Osteoblast (primary cell): Measurements from ENCODE around the gene ANK3. TPM values are rescaled to one million over a fixed set of nuclear protein-coding genes. Genes with fewer than 3 reads are reported as not detected.

Experiments used
- DNase-seq: peaks from one replicate; pipeline ENCODE4 v3.0.0; 2011; ENCODE audit warnings: low spot score, mixed read lengths; ENCODE audit not compliant: insufficient read length; ENCODE audit errors: missing footprints
- H2AFZ ChIP-seq: 2 replicates; pipeline ENCODE4 v1.6.0; 2011; ENCODE audit warnings: mild to moderate bottlenecking, low read length
- H3K27ac ChIP-seq: 2 replicates; pipeline ENCODE4 v1.5.1; 2011; ENCODE audit warnings: mild to moderate bottlenecking, low read depth, low read length, moderate library complexity
- H3K27me3 ChIP-seq: 2 replicates; pipeline ENCODE4 v1.6.0; 2012; ENCODE audit warnings: mild to moderate bottlenecking, control low read depth, inconsistent platforms, low read length, moderate library complexity; ENCODE audit not compliant: insufficient read depth
- H3K36me3 ChIP-seq: 2 replicates; pipeline ENCODE4 v1.5.1; 2011; ENCODE audit warnings: mild to moderate bottlenecking, low read length, control low read depth, moderate library complexity; ENCODE audit not compliant: insufficient read depth
- H3K4me1 ChIP-seq: 2 replicates; pipeline ENCODE4 v1.5.1; 2011; ENCODE audit warnings: mild to moderate bottlenecking, low read length, control low read depth, moderate library complexity; ENCODE audit not compliant: insufficient read depth
- H3K4me2 ChIP-seq: 2 replicates; pipeline ENCODE4 v1.6.0; 2011; ENCODE audit warnings: mild to moderate bottlenecking, low read length; ENCODE audit not compliant: insufficient read depth
- H3K4me3 ChIP-seq: fragments of 200-600 bp; sonication (generic); 3 replicates; pipeline ENCODE4 v1.5.1; 2012; ENCODE audit warnings: mild to moderate bottlenecking, low read length, inconsistent platforms; ENCODE audit not compliant: insufficient read depth
- H3K79me2 ChIP-seq: 2 replicates; pipeline ENCODE4 v1.6.0; 2012; ENCODE audit warnings: mild to moderate bottlenecking, low read length, control low read depth, inconsistent platforms; ENCODE audit not compliant: insufficient read depth
- H3K9me3 ChIP-seq: 2 replicates; pipeline ENCODE4 v1.5.1; 2011; ENCODE audit warnings: low read depth, low read length, control low read depth
- H4K20me1 ChIP-seq: 2 replicates; pipeline ENCODE4 v1.6.0; 2012; ENCODE audit warnings: mild to moderate bottlenecking, low read length, control low read depth; ENCODE audit not compliant: insufficient read depth
- CTCF ChIP-seq: IDR thresholded peaks from 2 replicates; pipeline ENCODE4 v1.5.1; 2011; ENCODE audit warnings: mild to moderate bottlenecking, low read depth, low read length, moderate library complexity; ENCODE audit errors: extremely low read depth
- total RNA-seq: library from RNA; depleted of rRNA; stranded (reverse); fragments of >200 nt; gene quantifications from 2 replicates; pipeline ENCODE4 v1.2.3, GENCODE V29; 2012

Gene ANK3
- total RNA-seq, 1 donor = 44.5 TPM

GRCh38 chr10:60385399-60385738 lies 4.3 kb downstream of the ANK3 start:
- Histone ChIP-seq H3K4me2 (peak overlapping the region; percentile 57), H2AFZ (peak overlapping the region; percentile 45)

GRCh38 chr10:60384708-60385398 lies 4.8 kb downstream of the ANK3 start:
- H3K4me3 ChIP-seq = peak overlapping the region; percentile 10
- no peaks in the 10 kb centered on the region for H3K79me2 ChIP-seq
- peak overlapping the region; percentile 79 for H3K27ac ChIP-seq
- H2AFZ ChIP-seq = peak overlapping the region; percentile 45
- H3K4me2 ChIP-seq = peak overlapping the region; percentile 57
- no peaks in the 10 kb centered on the region for H3K27me3 ChIP-seq
- H3K4me1 ChIP-seq = peaks cover 30% of the 10 kb centered on the region
- H4K20me1 ChIP-seq = no peaks in the 10 kb centered on the region
- no peaks in the 10 kb centered on the region for H3K9me3 ChIP-seq
- DNase-seq = peak; percentile 85
- TF ChIP-seq CTCF = no peak
- no peaks in the 10 kb centered on the region for H3K36me3 ChIP-seq

More at GRCh38 chr10:60385399-60385738, 4.3 kb downstream of the ANK3 start:
- Histone ChIP-seq H3K79me2 (no peaks in the 10 kb centered on the region), H3K4me3 (no peak overlapping the region), H3K27ac (peak overlapping the region; percentile 79), H3K27me3 (no peaks in the 10 kb centered on the region), H3K36me3 (no peaks in the 10 kb centered on the region), H4K20me1 (no peaks in the 10 kb centered on the region), H3K4me1 (peaks cover 30% of the 10 kb centered on the region), H3K9me3 (no peaks in the 10 kb centered on the region)
- DNase-seq = no peak
- no peak for TF ChIP-seq CTCF

- Histone ChIP-seq H3K9me3 (no peaks in the 10 kb centered on the region), H3K79me2 (no peaks in the 10 kb centered on the region), H3K27ac (peak overlapping the region; percentile 79), H2AFZ (peak overlapping the region; percentile 15), H3K36me3 (no peaks in the 10 kb centered on the region), H3K4me1 (peaks cover 30% of the 10 kb centered on the region), H3K27me3 (no peaks in the 10 kb centered on the region), H3K4me3 (no peak overlapping the region), H4K20me1 (no peaks in the 10 kb centered on the region), H3K4me2 (peak overlapping the region; percentile 9)
- no peak for DNase-seq
- no peak for TF ChIP-seq CTCF
Observed at GRCh38 chr10:60384011-60384410, 5.7 kb downstream of the ANK3 start.

GRCh38 chr10:60382946-60383681 lies 6.6 kb downstream of the ANK3 start:
- no peaks in the 10 kb centered on the region for H4K20me1 ChIP-seq
- no peak for TF ChIP-seq CTCF
- no peaks in the 10 kb centered on the region for H3K79me2 ChIP-seq
- DNase-seq = peak; percentile 52
- peaks cover 30% of the 10 kb centered on the region for H3K4me1 ChIP-seq
- peak overlapping the region; percentile 15 for H2AFZ ChIP-seq
- H3K36me3 ChIP-seq = no peaks in the 10 kb centered on the region
- peak overlapping the region; percentile 79 for H3K27ac ChIP-seq
- H3K4me2 ChIP-seq = no peak overlapping the region
- no peaks in the 10 kb centered on the region for H3K9me3 ChIP-seq
- H3K27me3 ChIP-seq = no peaks in the 10 kb centered on the region
- no peak overlapping the region for H3K4me3 ChIP-seq
